H1 (cell line): Measurements from ENCODE around the gene CARD11. TPM values are rescaled to one million over a fixed set of nuclear protein-coding genes. Genes with fewer than 3 reads are reported as not detected.
A peak's percentile ranks its signal among the peaks of the same experiment; 100 is the strongest.

Experiments used
- CTCF ChIA-PET: fragments of 300-600 bp; sonication (Branson Sonifier 250); formaldehyde crosslinking; loops from one replicate; lab custom pipeline; 2021; ENCODE audit not compliant: partially characterized antibody; lab: Charles Lee
- POLR2A ChIA-PET: fragments of 300-600 bp; sonication (Branson Sonifier 250); formaldehyde crosslinking; loops from one replicate; lab custom pipeline; 2021; ENCODE audit warnings: inconsistent platforms; ENCODE audit not compliant: partially characterized antibody; lab: Charles Lee
- DNase-seq, 2 experiments: peaks; one replicate each; pipeline versions ENCODE4 v3.0.0 to v3.0.0-alpha.2; 2010 to 2022; ENCODE audit warnings: low spot score in 2 of 2, low read depth in 1 of 2, mixed read lengths in 1 of 2
- FAIRE-seq: peaks from 2 replicates; lab custom pipeline; 2011; peaks lifted over from hg19 to GRCh38; lab: Jason Lieb, UNC
- H2AFZ ChIP-seq: 2 replicates; pipeline ENCODE4 v1.8.1; 2012; ENCODE audit warnings: low read length, inconsistent platforms
- H2AK5ac ChIP-seq: 2 replicates; pipeline ENCODE4 v1.6.1; 2013; ENCODE audit warnings: low read depth, low read length
- H2BK120ac ChIP-seq: replicated peaks from 2 replicates; pipeline ENCODE3; 2013; ENCODE audit warnings: low read depth, low read length, inconsistent platforms
- H2BK12ac ChIP-seq: 2 replicates; pipeline ENCODE4 v1.6.1; 2013; ENCODE audit warnings: low read depth, low read length
- H2BK15ac ChIP-seq: 2 replicates; pipeline ENCODE4 v1.6.1; 2013; ENCODE audit warnings: low read length
- H2BK20ac ChIP-seq: 2 replicates; pipeline ENCODE4 v1.6.1; 2013; ENCODE audit warnings: low read length
- H2BK5ac ChIP-seq: 2 replicates; pipeline ENCODE4 v1.6.1; 2013; ENCODE audit warnings: low read depth, low read length
- H3K14ac ChIP-seq: 2 replicates; pipeline ENCODE4 v1.6.1; 2013; ENCODE audit warnings: inconsistent platforms; ENCODE audit not compliant: insufficient read length
- H3K18ac ChIP-seq: 2 replicates; pipeline ENCODE4 v1.6.1; 2013; ENCODE audit warnings: low read length; ENCODE audit errors: extremely low read depth
- H3K23ac ChIP-seq: 2 replicates; pipeline ENCODE4 v1.6.1; 2013; ENCODE audit warnings: inconsistent platforms; ENCODE audit not compliant: insufficient read length
- H3K23me2 ChIP-seq: 2 replicates; pipeline ENCODE4 v1.6.1; 2013; ENCODE audit warnings: low read depth, low read length
- H3K27ac ChIP-seq: 2 replicates; pipeline ENCODE4 v1.6.1; 2011; ENCODE audit warnings: low read depth, low read length, inconsistent platforms
- H3K27me3 ChIP-seq, 4 experiments: replicated peaks in 1 of 4; 1 replicate in 1 of 4; 2 replicates in 3 of 4; pipeline versions ENCODE4 v1.6.1 to v1.8.1; 2011 to 2013; ENCODE audit warnings: low read length in 3 of 4, mild to moderate bottlenecking in 3 of 4, inconsistent platforms in 2 of 4, mixed read lengths in 2 of 4, moderate library complexity in 1 of 4; ENCODE audit not compliant: control insufficient read depth in 3 of 4, insufficient read depth in 3 of 4; ENCODE audit errors: extremely low read depth in 1 of 4
- H3K36me3 ChIP-seq, 4 experiments: 2 replicates each; pipeline versions ENCODE4 v1.6.1 to v1.8.1; 2011 to 2013; ENCODE audit warnings: mild to moderate bottlenecking in 4 of 4, low read length in 3 of 4, moderate library complexity in 2 of 4, control low read depth in 1 of 4, inconsistent platforms in 1 of 4; ENCODE audit not compliant: insufficient read depth in 4 of 4, control insufficient read depth in 2 of 4
- H3K4ac ChIP-seq: replicated peaks from 2 replicates; pipeline ENCODE3; 2013; ENCODE audit warnings: low read length, low read depth, mixed read lengths, inconsistent platforms; ENCODE audit not compliant: insufficient read length
- H3K4me1 ChIP-seq, 4 experiments: replicated peaks in 1 of 4; 1 replicate in 1 of 4; 2 replicates in 3 of 4; pipeline versions ENCODE4 v1.6.1 to v1.8.1; 2011 to 2013; ENCODE audit warnings: low read length in 3 of 4, inconsistent platforms in 2 of 4, mixed read lengths in 1 of 4; ENCODE audit not compliant: insufficient read depth in 4 of 4, control insufficient read depth in 3 of 4
- H3K4me2 ChIP-seq, 2 experiments: 2 replicates each; pipeline versions ENCODE4 v1.6.1 to v1.8.1; 2011 to 2013; ENCODE audit warnings: low read depth in 2 of 2, low read length in 2 of 2, control low read depth in 1 of 2, inconsistent platforms in 1 of 2, mild to moderate bottlenecking in 1 of 2; ENCODE audit not compliant: insufficient read depth in 1 of 2
- H3K4me3 ChIP-seq, 4 experiments: fragments of 200-600, 300-600 bp in 1 of 4; sonication (generic), shearing (Covaris generic), sonication (Bioruptor Twin) in 1 of 4; 2 replicates each; pipeline versions ENCODE4 v1.5.1 to v1.8.1; 2011 to 2016; ENCODE audit warnings: low read length in 4 of 4, low read depth in 3 of 4, control low read depth in 2 of 4, inconsistent platforms in 2 of 4, mild to moderate bottlenecking in 2 of 4, mixed read lengths in 1 of 4, moderate library complexity in 1 of 4; ENCODE audit not compliant: insufficient read depth in 2 of 4; ENCODE audit errors: extremely low read depth in 1 of 4
- H3K56ac ChIP-seq: replicated peaks from 2 replicates; pipeline ENCODE3; 2013; ENCODE audit warnings: low read depth, mild to moderate bottlenecking, mixed read lengths, low read length, inconsistent platforms; ENCODE audit not compliant: insufficient read length
- H3K79me1 ChIP-seq: 2 replicates; pipeline ENCODE4 v1.6.1; 2013; ENCODE audit warnings: low read depth, low read length, control low read depth
- H3K79me2 ChIP-seq, 2 experiments: 2 replicates each; pipeline versions ENCODE4 v1.6.1 to v1.8.1; 2012 to 2013; ENCODE audit warnings: low read length in 2 of 2, mild to moderate bottlenecking in 2 of 2, inconsistent platforms in 1 of 2; ENCODE audit not compliant: insufficient read depth in 2 of 2, control insufficient read depth in 1 of 2
- H3K9ac ChIP-seq, 4 experiments: replicated peaks in 1 of 4; 1 replicate in 1 of 4; 2 replicates in 3 of 4; pipeline versions ENCODE4 v1.6.1 to v1.8.1; 2011 to 2013; ENCODE audit warnings: low read depth in 3 of 4, low read length in 3 of 4, control low read depth in 2 of 4, mild to moderate bottlenecking in 2 of 4, moderate library complexity in 2 of 4, inconsistent platforms in 1 of 4; ENCODE audit errors: extremely low read depth in 1 of 4
- H3K9me3 ChIP-seq, 2 experiments: 2 replicates each; pipeline versions ENCODE4 v1.6.1 to v1.8.1; 2012 to 2013; ENCODE audit warnings: mild to moderate bottlenecking in 2 of 2, moderate library complexity in 2 of 2, control low read depth in 1 of 2, inconsistent platforms in 1 of 2, low read depth in 1 of 2, low read length in 1 of 2, mixed read lengths in 1 of 2; ENCODE audit not compliant: insufficient read depth in 2 of 2
- H4K20me1 ChIP-seq, 2 experiments: replicated peaks in 1 of 2; 2 replicates each; pipeline versions ENCODE3 to v1.8.1; 2011 to 2013; ENCODE audit warnings: inconsistent platforms in 2 of 2, low read length in 2 of 2, mild to moderate bottlenecking in 1 of 2; ENCODE audit not compliant: insufficient read depth in 2 of 2, control insufficient read depth in 1 of 2
- H4K5ac ChIP-seq: 2 replicates; pipeline ENCODE4 v1.6.1; 2013; ENCODE audit warnings: low read length, low read depth, mixed read lengths, inconsistent platforms; ENCODE audit not compliant: insufficient read length
- H4K8ac ChIP-seq: 2 replicates; pipeline ENCODE4 v1.8.0; 2013; ENCODE audit warnings: mild to moderate bottlenecking, moderate library complexity, low read length, inconsistent platforms; ENCODE audit not compliant: insufficient read depth; ENCODE audit errors: extremely low read depth
- H4K91ac ChIP-seq: replicated peaks from 2 replicates; pipeline ENCODE3; 2013; ENCODE audit warnings: low read length, mixed read lengths, inconsistent platforms; ENCODE audit not compliant: insufficient read length
- ASH2L ChIP-seq: fragments of 200-600, 300-600 bp; sonication (generic); IDR thresholded peaks from one replicate; pipeline ENCODE4 v1.7.1; 2017; ENCODE audit warnings: low read length
- CBX5 ChIP-seq: fragments of 300-800, 300-1000 bp; sonication (generic); IDR thresholded peaks from 2 replicates; pipeline ENCODE4 v1.7.1; 2016; ENCODE audit warnings: antibody characterized with exemption, low read length, low read depth
- FOSL1 ChIP-seq: IDR thresholded peaks from 2 replicates; pipeline ENCODE4 v1.6.1; 2011; ENCODE audit warnings: mild to moderate bottlenecking, low read depth, low read length, moderate library complexity; ENCODE audit not compliant: insufficient read depth
- HDAC6 ChIP-seq: IDR thresholded peaks from one replicate; pipeline ENCODE4 v1.7.1; 2012; ENCODE audit warnings: low read depth, mild to moderate bottlenecking, inconsistent platforms, low read length, moderate library complexity
- NANOG ChIP-seq: IDR thresholded peaks from 2 replicates; pipeline ENCODE4 v1.6.1; 2011; ENCODE audit warnings: low read length, low read depth, mild to moderate bottlenecking, inconsistent platforms; ENCODE audit not compliant: insufficient read depth, poor library complexity, severe bottlenecking
- SIN3A ChIP-seq, 2 experiments: IDR thresholded peaks in 1 of 2; conservative IDR thresholded peaks in 1 of 2; 2 replicates each; pipeline ENCODE4 v1.6.1; 2011 to 2012; ENCODE audit warnings: low read length in 2 of 2, improper control_type of control experiment in 1 of 2, low read depth in 1 of 2, mild to moderate bottlenecking in 1 of 2
- SP1 ChIP-seq: IDR thresholded peaks from 2 replicates; pipeline ENCODE4 v1.6.1; 2011; ENCODE audit warnings: low read depth, low read length
- SUZ12 ChIP-seq: fragments of 200-600 bp; sonication (generic); IDR thresholded peaks from 2 replicates; pipeline ENCODE4 v1.6.1; 2012; ENCODE audit warnings: mild to moderate bottlenecking, inconsistent platforms, low read length, moderate library complexity, mixed read lengths
- TAF1 ChIP-seq: IDR thresholded peaks from 2 replicates; pipeline ENCODE4 v1.6.1; 2011; ENCODE audit warnings: mild to moderate bottlenecking, low read depth, low read length
- WGBS, 2 experiments: shearing (Covaris generic) in 1 of 2; methylation state at CpG; one replicate each; pipeline versions ENCODE4 v1.1.6 to v1.1.7; 2013 to 2015; ENCODE audit warnings: low lambda C conversion rate in 2 of 2, mixed read lengths in 2 of 2, inconsistent platforms in 1 of 2, low coverage in 1 of 2, missing lambda C conversion rate in 1 of 2; ENCODE audit not compliant: insufficient replicate concordance in 2 of 2, insufficient coverage in 1 of 2, insufficient read length in 1 of 2; ENCODE audit errors: extremely low coverage in 1 of 2, missing lambda C conversion rate in 1 of 2; 5-methylcytosine and 5-hydroxymethylcytosine counted together
- polyA plus RNA-seq, 7 experiments: library from polyadenylated mRNA; depleted of rRNA in 3 of 7; stranded (reverse) in 5 of 7; unstranded in 2 of 7; fragments of >200 nt in 5 of 7; fragments of 200-250 nt in 2 of 7; gene quantifications; 1 replicate in 5 of 7; 2 replicates in 1 of 7; 4 replicates in 1 of 7; pipeline versions ENCODE4 v1.2.1 to v1.2.3, GENCODE V29; 2011 to 2013; ENCODE audit warnings: missing spikeins in 2 of 7, mixed read lengths in 2 of 7
- total RNA-seq: library from RNA; stranded (reverse); fragmentation: NEBNext Ultra II Directional; extraction: Animal tissue kit (Norgen Biotek cat#: 25700); gene quantifications from 2 replicates; pipeline ENCODE4 v1.2.1, GENCODE V29; 2021
- TF ChIP-seq, protein P1 (sequence below): IDR thresholded peaks from 2 replicates; pipeline ENCODE4 v1.6.1; 2012; ENCODE audit warnings: low read length, inconsistent platforms

CARD11 gene
- total and polyA plus RNA-seq, 2 of the 8 experiments (the other 6 are each of a cell fraction or from before 2014, with no cell fraction given): 12.6 to 29.8 TPM

DNA sequence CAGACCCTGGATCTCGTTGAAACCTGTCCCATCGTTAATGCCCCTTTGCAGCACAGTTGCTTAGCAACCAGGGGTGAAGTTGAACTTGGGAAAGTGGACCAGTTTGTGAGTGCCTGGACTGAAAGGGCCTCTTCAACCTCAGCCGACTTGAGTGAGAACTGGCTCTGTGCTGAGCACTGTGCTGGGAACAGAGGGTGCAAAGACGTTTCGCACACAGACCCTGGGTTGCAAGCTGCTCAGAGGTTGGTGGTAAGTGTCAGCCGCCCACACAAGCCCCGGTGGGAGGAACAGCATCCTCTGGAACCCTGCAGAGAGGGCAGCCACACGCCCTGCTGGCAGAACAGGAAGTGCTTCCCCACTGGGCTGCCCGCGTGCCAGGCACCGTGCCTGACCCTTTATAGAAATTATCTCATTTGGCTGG, 89.2 kb downstream of the CARD11 start:
- FAIRE-seq: no peak
- Histone ChIP-seq H3K18ac (no peak overlapping the region), H3K79me2 (no peaks in the 10 kb centered on the region), H4K8ac (0 out of 2 replicates have a peak overlapping the region, but pooled peaks have one; percentile 35), H3K4me2 (no peak overlapping the region), H2BK12ac (no peak overlapping the region), H3K27ac (no peak overlapping the region), H2BK5ac (no peak overlapping the region), H3K36me3 (no peaks in the 10 kb centered on the region), H2AK5ac (no peak overlapping the region), H4K5ac (no peak overlapping the region), H3K9ac (no peak overlapping the region), H2BK20ac (no peak overlapping the region), H3K14ac (no peak overlapping the region), H3K23me2 (no peaks in the 10 kb centered on the region), H2BK120ac (no peak overlapping the region), H3K4ac (no peak overlapping the region), H4K20me1 (no peaks in the 10 kb centered on the region), H3K27me3 (no peaks in the 10 kb centered on the region), H3K9me3 (peaks cover 0 to 9% of the 10 kb centered on the region in 2 experiments; a peak in 3 of 4 replicates), H3K4me1 (no peaks in the 10 kb centered on the region), H3K23ac (no peak overlapping the region), H3K4me3 (no peak overlapping the region), H3K79me1 (no peaks in the 10 kb centered on the region), H3K56ac (no peak overlapping the region), H2AFZ (no peak overlapping the region), H2BK15ac (no peak overlapping the region), H4K91ac (no peak overlapping the region)
- WGBS, 2 experiments: 87% methylated on average over 11 of the region's 11 CpGs; no CpG with 5 or more reads in 1 of the 2 experiments
- ChIA-PET POLR2A (no interaction called here), CTCF (interaction anchor here (0.7 kb wide), 1 partner anchor 10 kb away, joined by 3 read pairs; no protein-coding TSS in a partner anchor)
- DNase-seq: no peak
- no peak for TF ChIP-seq SP1
- TF ChIP-seq, protein P1, sequence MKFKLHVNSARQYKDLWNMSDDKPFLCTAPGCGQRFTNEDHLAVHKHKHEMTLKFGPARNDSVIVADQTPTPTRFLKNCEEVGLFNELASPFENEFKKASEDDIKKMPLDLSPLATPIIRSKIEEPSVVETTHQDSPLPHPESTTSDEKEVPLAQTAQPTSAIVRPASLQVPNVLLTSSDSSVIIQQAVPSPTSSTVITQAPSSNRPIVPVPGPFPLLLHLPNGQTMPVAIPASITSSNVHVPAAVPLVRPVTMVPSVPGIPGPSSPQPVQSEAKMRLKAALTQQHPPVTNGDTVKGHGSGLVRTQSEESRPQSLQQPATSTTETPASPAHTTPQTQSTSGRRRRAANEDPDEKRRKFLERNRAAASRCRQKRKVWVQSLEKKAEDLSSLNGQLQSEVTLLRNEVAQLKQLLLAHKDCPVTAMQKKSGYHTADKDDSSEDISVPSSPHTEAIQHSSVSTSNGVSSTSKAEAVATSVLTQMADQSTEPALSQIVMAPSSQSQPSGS: no peak
- no peak for TF ChIP-seq SIN3A (conservative IDR thresholded peaks at IDR 0.05 in 1 of 2, IDR thresholded peaks at IDR 0.05 in 1 of 2; ENCODE audit: low read depth in 1 of 2, low read length in 2 of 2)
- no peak for TF ChIP-seq ASH2L
- no peak for TF ChIP-seq CBX5
- no peak for TF ChIP-seq FOSL1
- TF ChIP-seq TAF1: no peak
- TF ChIP-seq SUZ12: no peak
- no peak for TF ChIP-seq HDAC6
- no peak for TF ChIP-seq NANOG
